GM12878 (cell line): Measurements from ENCODE around the gene TMED7. TPM values are rescaled to one million over a fixed set of nuclear protein-coding genes. Genes with fewer than 3 reads are reported as not detected.
A peak's percentile ranks its signal among the peaks of the same experiment; 100 is the strongest.

Experiments
- ATAC-seq: fragments of 200-7000 bp; cut with Tn5 transposase; 3 replicates; pipeline ENCODE4 v1.9.1; 2020; ENCODE audit warnings: mild to moderate bottlenecking, moderate library complexity
- BruUV-seq: library from RNA; stranded (reverse); fragments of 400-500 nt; replicated peaks from 2 replicates; lab custom pipeline; 2021; lab: Mats Ljungman, UMichigan
- CTCF ChIA-PET: fragments of 300-600 bp; sonication (Branson Sonifier 250); formaldehyde crosslinking; extraction: SDS; loops from one replicate; lab custom pipeline; 2021; ENCODE audit warnings: inconsistent platforms; lab: Yijun Ruan, JAX
- POLR2A ChIA-PET: fragments of 350-600 bp; formaldehyde crosslinking; extraction: SDS; loops from one replicate; lab custom pipeline; 2021; ENCODE audit warnings: inconsistent platforms; lab: Charles Lee
- RAD21 ChIA-PET: fragments of 300-600 bp; sonication (Branson Sonifier 250); formaldehyde crosslinking; loops from one replicate; lab custom pipeline; 2023; ENCODE audit warnings: antibody characterized with exemption; ENCODE audit not compliant: unreplicated experiment; lab: Charles Lee
- SMC1A ChIA-PET: fragments of 300-600 bp; sonication (Branson Sonifier 250); formaldehyde crosslinking; loops from one replicate; lab custom pipeline; 2023; ENCODE audit not compliant: unreplicated experiment, uncharacterized antibody; lab: Charles Lee
- DNase-seq: peaks from one replicate; pipeline ENCODE4 v3.0.0-alpha.2; 2011; ENCODE audit warnings: low read depth, low spot score
- FAIRE-seq: peaks from 3 replicates; lab custom pipeline; 2011; peaks lifted over from hg19 to GRCh38; lab: Jason Lieb, UNC
- H2AFZ ChIP-seq: 2 replicates; pipeline ENCODE4 v1.6.0; 2011; ENCODE audit warnings: low read depth, low read length, control low read depth; ENCODE audit not compliant: control insufficient read depth
- H3K27ac ChIP-seq: 2 replicates; pipeline ENCODE4 v1.5.1; 2011; ENCODE audit warnings: control low read depth; ENCODE audit not compliant: control insufficient read depth, insufficient read depth
- H3K27me3 ChIP-seq, 2 experiments: replicated peaks in 1 of 2; 2 replicates each; pipeline versions ENCODE4 v1.6.0 to v1.6.1; 2011; ENCODE audit warnings: low read length in 1 of 2; ENCODE audit not compliant: control insufficient read depth in 2 of 2, insufficient read depth in 2 of 2
- H3K36me3 ChIP-seq, 2 experiments: 2 replicates each; pipeline ENCODE4 v1.5.1; 2011; ENCODE audit warnings: low read length in 1 of 2; ENCODE audit not compliant: control insufficient read depth in 2 of 2, insufficient read depth in 2 of 2
- H3K4me1 ChIP-seq: 2 replicates; pipeline ENCODE4 v1.6.1; 2011; ENCODE audit warnings: mild to moderate bottlenecking, low read length, moderate library complexity, mixed read lengths; ENCODE audit not compliant: control insufficient read depth, insufficient read depth
- H3K4me2 ChIP-seq: 2 replicates; pipeline ENCODE4 v1.6.0; 2011; ENCODE audit warnings: control low read depth; ENCODE audit not compliant: control insufficient read depth, insufficient read depth
- H3K4me3 ChIP-seq: fragments of 200-600 bp; sonication (generic); 2 replicates; pipeline ENCODE4 v1.5.1; 2016
- H3K79me2 ChIP-seq: 2 replicates; pipeline ENCODE4 v1.6.0; 2011; ENCODE audit warnings: low read length; ENCODE audit not compliant: control insufficient read depth, insufficient read depth
- H3K9ac ChIP-seq: 2 replicates; pipeline ENCODE4 v1.8.0; 2011; ENCODE audit warnings: low read length, control low read depth, mixed read lengths; ENCODE audit not compliant: control insufficient read depth, insufficient read depth
- H3K9me3 ChIP-seq: replicated peaks from 3 replicates; pipeline ENCODE4 v1.5.1; 2011; ENCODE audit warnings: mild to moderate bottlenecking, low read length; ENCODE audit not compliant: control insufficient read depth, insufficient read depth
- H4K20me1 ChIP-seq: 2 replicates; pipeline ENCODE4 v1.6.0; 2011; ENCODE audit not compliant: control insufficient read depth, insufficient read depth
- CHD2 ChIP-seq: IDR thresholded peaks from 2 replicates; pipeline ENCODE4 v1.6.1; 2011; ENCODE audit warnings: low read depth, low read length, improper control_type of control experiment, borderline replicate concordance
- CTCF ChIP-seq, 3 experiments: IDR thresholded peaks in 2 of 3; conservative IDR thresholded peaks in 1 of 3; 2 replicates each; pipeline ENCODE4 v1.5.1; 2011; ENCODE audit warnings: low read depth in 3 of 3, low read length in 3 of 3, mild to moderate bottlenecking in 3 of 3, control low read depth in 2 of 3, moderate library complexity in 2 of 3, inconsistent platforms in 1 of 3, mixed read lengths in 1 of 3; ENCODE audit not compliant: control insufficient read depth in 2 of 3, insufficient read depth in 1 of 3; ENCODE audit errors: extremely low read depth in 1 of 3
- GATAD2B ChIP-seq: fragments of 450-650 bp; conservative IDR thresholded peaks from 2 replicates; pipeline ENCODE4 v1.6.1; 2017; ENCODE audit warnings: low read depth, mild to moderate bottlenecking, moderate library complexity
- KDM1A ChIP-seq: fragments of 200-600 bp; sonication (generic); IDR thresholded peaks from 2 replicates; pipeline ENCODE4 v1.6.1; 2016; ENCODE audit warnings: borderline replicate concordance
- NR2F1 ChIP-seq: fragments of 450-650 bp; conservative IDR thresholded peaks from 2 replicates; pipeline ENCODE4 v1.6.1; 2017; ENCODE audit warnings: mild to moderate bottlenecking
- PAX5 ChIP-seq: IDR thresholded peaks from 2 replicates; pipeline ENCODE4 v1.6.1; 2011; ENCODE audit warnings: low read depth, low read length, borderline replicate concordance
- RELB ChIP-seq: fragments of 450-650 bp; IDR thresholded peaks from 2 replicates; pipeline ENCODE4 v1.6.1; 2017; ENCODE audit warnings: low read depth, mild to moderate bottlenecking, moderate library complexity
- SIN3A ChIP-seq: IDR thresholded peaks from 2 replicates; pipeline ENCODE4 v1.6.1; 2012; ENCODE audit warnings: low read depth, low read length, improper control_type of control experiment
- SUPT20H ChIP-seq: IDR thresholded peaks from 2 replicates; pipeline ENCODE4 v1.6.1; 2011; ENCODE audit warnings: low read depth, mild to moderate bottlenecking, low read length, moderate library complexity, borderline replicate concordance; ENCODE audit not compliant: control insufficient read depth
- WGBS: methylation state at CpG from one replicate; pipeline ENCODE4 v1.1.6; 2016; ENCODE audit warnings: low lambda C conversion rate; ENCODE audit not compliant: insufficient replicate concordance, insufficient coverage; ENCODE audit errors: missing lambda C conversion rate; 5-methylcytosine and 5-hydroxymethylcytosine counted together
- in situ Hi-C: fragments of 300-500 bp; cut with MboI; formaldehyde crosslinking; loops from 9 replicates; pipeline ENCODE4 v1.14.3; 2018; ENCODE audit warnings: mixed read lengths
- intact Hi-C: fragments of 100-400 bp; cut with micrococcal nuclease; formaldehyde crosslinking; loops from one replicate; pipeline ENCODE4 v1.14.2; 2022; ENCODE audit not compliant: unreplicated experiment
- polyA plus RNA-seq, 11 experiments: library from polyadenylated mRNA; depleted of rRNA in 4 of 11; unstranded in 6 of 11; stranded (reverse) in 5 of 11; fragments of >200 nt; fragmentation: Nextera tagmentation in 4 of 11; fragmentation: Illumina TruSeq in 1 of 11; extraction: Ambion mirVana in 4 of 11; extraction: Trizol in 1 of 11; gene quantifications; 1 replicate in 1 of 11; 2 replicates in 10 of 11; pipeline versions ENCODE4 v1.2.1 to v1.2.3, GENCODE V29; 2011 to 2016; ENCODE audit warnings: inconsistent platforms in 2 of 11, missing spikeins in 2 of 11, low read depth in 1 of 11
- total RNA-seq, 4 experiments: library from RNA; depleted of rRNA in 3 of 4; stranded (reverse); fragments of >200 nt in 3 of 4; fragmentation: Illumina TruSeq in 1 of 4; extraction: Trizol in 1 of 4; gene quantifications; 2 replicates each; pipeline versions ENCODE4 v1.2.1 to v1.2.3, GENCODE V29; 2013 to 2021
- TF ChIP-seq, protein P1 (sequence below): fragments of 450-650 bp; IDR thresholded peaks from 2 replicates; pipeline ENCODE4 v1.6.1; 2018; ENCODE audit warnings: mild to moderate bottlenecking, low read depth, moderate library complexity; ENCODE audit not compliant: partially characterized antibody
- TF ChIP-seq, protein P2 (sequence below): fragments of 450-650 bp; IDR thresholded peaks from 2 replicates; pipeline ENCODE4 v1.6.1; 2016; ENCODE audit warnings: mild to moderate bottlenecking

The TMED7 gene
- total and polyA plus RNA-seq, 10 of the 15 experiments (the other 5 are each of a cell fraction or from before 2014, with no cell fraction given) = 8.0 to 37.3 (median 25.2) TPM

- no peaks in the 10 kb centered on the region for H3K9me3 ChIP-seq
- H2AFZ ChIP-seq = peak within 1 kb of the TSS; percentile 61
- CTCF ChIA-PET = interaction anchor here (0.7 to 6.2 kb wide), 9 partner anchors 12 to 291 kb away, joined by 3 to 38 read pairs (median 4); no protein-coding TSS in a partner anchor
- WGBS = 2% methylated on average over 58 of the region's 71 CpGs
- peaks cover 30% of the 10 kb centered on the region for H3K79me2 ChIP-seq
- peak within 1 kb of the TSS; percentile 85 for H3K4me3 ChIP-seq
- intact Hi-C loops = no loop called here
- peak; percentile 87 for ATAC-seq
- in situ Hi-C loops = no loop called here
- SMC1A ChIA-PET = interaction anchor here (0.7 to 7.6 kb wide), 10 partner anchors 12 to 474 kb away, joined by 3 to 48 read pairs (median 4); no protein-coding TSS in a partner anchor
- BruUV-seq = no TSS peak
- peak within 1 kb of the TSS; percentile 94 for H3K27ac ChIP-seq
- peak; percentile 44 for FAIRE-seq
- peaks cover 22% of the 10 kb centered on the region for H3K4me1 ChIP-seq
- RAD21 ChIA-PET = interaction anchor here (0.8 to 3.8 kb wide), 11 partner anchors 12 to 292 kb away, joined by 3 to 22 read pairs (median 5); no protein-coding TSS in a partner anchor
- H3K9ac ChIP-seq = peak within 1 kb of the TSS; percentile 87
- no peaks in the 10 kb centered on the region for H3K36me3 ChIP-seq
- DNase-seq = peak; percentile 77
- H4K20me1 ChIP-seq = no peaks in the 10 kb centered on the region
- POLR2A ChIA-PET = interaction anchor here (0.6 to 2.5 kb wide), 12 partner anchors 10 to 329 kb away, joined by 3 to 27 read pairs (median 6); partner anchors contain the start of gene TMED7
- H3K4me2 ChIP-seq = peak within 1 kb of the TSS; percentile 83
- H3K27me3 ChIP-seq = no peaks in the 10 kb centered on the region
- TF ChIP-seq PAX5 (peak; percentile 4; the same call in 1 of the 2 replicates), KDM1A (no peak), RELB (peak; percentile 80), SIN3A (no peak), NR2F1 (peak; percentile 73; the same call in 1 of the 2 replicates), SUPT20H (no peak), CTCF (IDR thresholded peaks at IDR 0.05 in 2 of 3, conservative IDR thresholded peaks at IDR 0.05 in 1 of 3; ENCODE audit: control insufficient read depth in 2 of 3, extremely low read depth in 1 of 3, insufficient read depth in 1 of 3, low read depth in 3 of 3, low read length in 3 of 3) (peak in 2 of 3 experiments; percentile 4 to 21; a peak in 1 of 6 replicates), GATAD2B (peak; percentile 93), CHD2 (0 out of 2 replicates have a peak, but pooled peaks have one; percentile 40)
- TF ChIP-seq, protein P1, sequence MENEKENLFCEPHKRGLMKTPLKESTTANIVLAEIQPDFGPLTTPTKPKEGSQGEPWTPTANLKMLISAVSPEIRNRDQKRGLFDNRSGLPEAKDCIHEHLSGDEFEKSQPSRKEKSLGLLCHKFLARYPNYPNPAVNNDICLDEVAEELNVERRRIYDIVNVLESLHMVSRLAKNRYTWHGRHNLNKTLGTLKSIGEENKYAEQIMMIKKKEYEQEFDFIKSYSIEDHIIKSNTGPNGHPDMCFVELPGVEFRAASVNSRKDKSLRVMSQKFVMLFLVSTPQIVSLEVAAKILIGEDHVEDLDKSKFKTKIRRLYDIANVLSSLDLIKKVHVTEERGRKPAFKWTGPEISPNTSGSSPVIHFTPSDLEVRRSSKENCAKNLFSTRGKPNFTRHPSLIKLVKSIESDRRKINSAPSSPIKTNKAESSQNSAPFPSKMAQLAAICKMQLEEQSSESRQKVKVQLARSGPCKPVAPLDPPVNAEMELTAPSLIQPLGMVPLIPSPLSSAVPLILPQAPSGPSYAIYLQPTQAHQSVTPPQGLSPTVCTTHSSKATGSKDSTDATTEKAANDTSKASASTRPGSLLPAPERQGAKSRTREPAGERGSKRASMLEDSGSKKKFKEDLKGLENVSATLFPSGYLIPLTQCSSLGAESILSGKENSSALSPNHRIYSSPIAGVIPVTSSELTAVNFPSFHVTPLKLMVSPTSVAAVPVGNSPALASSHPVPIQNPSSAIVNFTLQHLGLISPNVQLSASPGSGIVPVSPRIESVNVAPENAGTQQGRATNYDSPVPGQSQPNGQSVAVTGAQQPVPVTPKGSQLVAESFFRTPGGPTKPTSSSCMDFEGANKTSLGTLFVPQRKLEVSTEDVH = no peak
- TF ChIP-seq, protein P2, sequence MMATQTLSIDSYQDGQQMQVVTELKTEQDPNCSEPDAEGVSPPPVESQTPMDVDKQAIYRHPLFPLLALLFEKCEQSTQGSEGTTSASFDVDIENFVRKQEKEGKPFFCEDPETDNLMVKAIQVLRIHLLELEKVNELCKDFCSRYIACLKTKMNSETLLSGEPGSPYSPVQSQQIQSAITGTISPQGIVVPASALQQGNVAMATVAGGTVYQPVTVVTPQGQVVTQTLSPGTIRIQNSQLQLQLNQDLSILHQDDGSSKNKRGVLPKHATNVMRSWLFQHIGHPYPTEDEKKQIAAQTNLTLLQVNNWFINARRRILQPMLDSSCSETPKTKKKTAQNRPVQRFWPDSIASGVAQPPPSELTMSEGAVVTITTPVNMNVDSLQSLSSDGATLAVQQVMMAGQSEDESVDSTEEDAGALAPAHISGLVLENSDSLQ = peak; percentile 59
These were observed 23.9 kb downstream of the TMED7 start, which contains the start of gene TICAM2 for GRCh38 chr5:115601701-115602590. Gene TICAM2 (minus strand): TSS chr5:115602479. CDS start chr5:115581256, 21,223 bp downstream.
